Fibroblast of skin of left quadriceps (primary cell): ENCODE data around the gene LCN12.

Source experiments
- DNase-seq, 2 experiments: peaks; one replicate each; pipeline ENCODE4 v3.0.0-alpha.2; 2013; ENCODE audit warnings: low read depth in 2 of 2

The LCN12 gene, protein sequence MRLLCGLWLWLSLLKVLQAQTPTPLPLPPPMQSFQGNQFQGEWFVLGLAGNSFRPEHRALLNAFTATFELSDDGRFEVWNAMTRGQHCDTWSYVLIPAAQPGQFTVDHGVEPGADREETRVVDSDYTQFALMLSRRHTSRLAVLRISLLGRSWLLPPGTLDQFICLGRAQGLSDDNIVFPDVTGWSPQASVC

DNA sequence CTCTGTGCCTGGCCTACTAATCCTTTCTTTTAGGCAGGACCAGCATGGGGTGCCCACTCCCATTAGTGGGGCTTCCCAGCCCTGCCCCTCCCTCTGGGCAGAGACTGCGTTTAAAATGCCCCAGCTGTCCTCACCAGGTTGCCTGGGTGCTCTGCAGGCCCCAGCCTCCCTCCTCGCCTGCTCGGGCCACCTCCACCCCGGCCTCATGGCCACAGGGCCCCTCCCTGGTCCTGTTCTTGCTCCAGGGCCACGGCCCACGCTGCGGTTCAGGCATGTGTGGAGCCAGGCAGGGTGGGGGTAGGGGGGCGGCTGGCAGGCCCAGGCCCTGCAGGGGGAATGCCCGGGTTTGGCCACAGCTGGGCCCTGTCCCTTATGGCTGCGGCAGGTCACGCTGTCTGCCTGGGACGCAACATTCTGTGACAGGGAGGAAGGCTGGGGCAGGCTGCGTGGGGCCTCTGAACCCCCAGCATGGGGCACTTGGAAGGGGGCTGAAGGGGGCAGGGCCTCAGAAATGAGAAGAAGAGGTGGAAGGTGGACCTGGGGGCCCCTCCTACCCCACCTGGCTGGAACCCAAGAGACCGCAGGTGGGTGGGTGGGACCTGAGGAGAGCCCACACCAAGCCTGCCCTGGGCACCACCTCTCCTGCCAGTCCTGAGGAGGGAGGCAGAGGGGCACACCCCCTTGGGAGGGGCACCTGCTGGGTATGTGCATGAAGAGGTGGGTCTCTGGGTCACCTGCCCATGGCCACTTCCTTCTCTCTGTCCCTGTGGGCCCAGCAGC is at the start of gene LCN12:
Gene LCN12, plus strand, starts transcription at position 733 of the 780 bp plus-strand sequence. CDS start 55 bp downstream, outside the sequence.
- DNase-seq: no peak

DNA sequence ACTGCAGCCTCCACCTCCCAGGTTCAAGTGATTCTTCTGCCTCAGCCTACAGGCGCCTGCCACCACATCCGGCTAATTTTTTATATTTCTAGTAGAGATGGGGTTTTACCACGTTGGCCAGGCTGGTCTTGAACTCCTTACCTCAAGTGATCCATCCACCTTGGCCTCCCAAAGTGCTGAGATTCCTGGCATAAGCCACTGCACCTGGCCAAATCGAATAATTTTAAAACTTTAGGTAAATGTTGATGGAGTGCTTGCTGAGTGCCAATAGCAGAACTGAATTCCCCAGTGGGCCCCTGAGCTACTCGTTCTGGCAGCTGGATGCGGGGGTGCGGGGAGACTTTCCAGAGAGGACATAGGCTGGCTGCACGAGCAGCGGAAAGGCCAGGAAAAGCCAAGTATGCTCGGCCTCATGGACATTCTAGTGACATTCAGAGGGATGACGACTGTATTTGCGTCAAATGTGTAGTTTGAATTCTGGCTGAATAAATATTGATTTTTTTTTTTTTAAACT is 49.0 kb upstream of the LCN12 start:
- DNase-seq: no peak

DNA sequence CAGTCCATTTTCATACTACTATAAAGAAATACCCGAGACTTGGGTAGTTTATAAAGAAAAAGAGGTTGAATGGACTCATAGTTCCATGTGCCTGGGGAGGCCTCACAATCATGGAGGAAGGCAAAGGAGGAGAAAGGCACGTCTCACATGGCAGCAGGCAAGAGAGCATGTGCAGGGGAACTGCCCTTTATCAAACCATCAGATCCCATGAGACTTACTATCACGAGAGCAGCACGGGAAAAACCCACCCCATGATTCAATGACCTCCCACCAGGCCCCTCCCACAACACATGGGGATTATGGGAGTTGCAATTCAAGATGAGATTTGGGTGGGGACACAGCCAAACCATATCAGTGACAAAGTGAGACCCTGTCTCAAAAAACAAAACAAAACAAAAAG is 45.8 kb upstream of the LCN12 start:
- no peak for DNase-seq

DNA sequence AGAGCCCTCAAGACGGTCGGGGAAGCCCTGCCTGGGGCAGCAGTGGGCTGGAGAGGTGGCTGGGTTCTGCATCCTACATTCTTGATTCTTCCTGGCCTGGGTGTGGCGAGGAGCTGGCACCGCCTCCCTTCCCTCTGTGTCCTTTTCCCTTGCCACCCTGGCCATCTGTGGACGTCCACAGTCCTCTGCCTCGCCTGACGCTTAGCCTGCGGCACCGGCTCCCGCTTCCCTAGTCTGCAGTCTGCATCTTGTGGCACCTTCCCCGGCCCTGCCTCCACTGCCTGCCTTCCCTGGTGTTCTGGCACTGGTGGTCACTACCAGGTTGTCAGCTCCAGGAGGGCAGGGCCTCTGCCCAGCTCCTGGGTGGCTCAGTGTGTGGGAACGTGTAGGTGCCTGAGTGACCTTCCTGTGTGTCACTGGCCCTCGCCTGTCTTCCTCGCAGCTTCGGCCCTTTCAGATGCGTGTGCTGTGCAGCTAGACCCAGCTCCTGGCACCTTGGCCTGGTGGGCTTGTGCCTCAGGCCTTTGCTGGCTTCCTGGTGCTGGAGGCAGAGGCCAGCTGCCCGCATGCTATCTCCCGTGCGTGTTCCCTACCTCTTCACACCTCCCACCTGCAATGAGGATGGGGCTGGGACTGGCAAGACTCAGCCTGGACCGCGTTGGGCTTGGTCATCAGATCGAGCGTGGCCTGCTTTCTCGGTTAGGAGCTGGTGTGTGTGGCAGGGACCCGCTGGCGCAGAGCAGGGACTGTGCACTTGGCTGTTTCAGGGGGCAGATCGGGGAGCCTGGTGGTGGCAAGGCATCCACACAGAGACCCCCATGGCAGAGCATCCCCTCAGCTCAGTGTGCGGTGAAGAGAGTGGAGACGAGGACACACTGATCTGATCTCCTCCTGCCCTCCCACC is 44.8 kb upstream of the LCN12 start:
- no peak for DNase-seq

DNA sequence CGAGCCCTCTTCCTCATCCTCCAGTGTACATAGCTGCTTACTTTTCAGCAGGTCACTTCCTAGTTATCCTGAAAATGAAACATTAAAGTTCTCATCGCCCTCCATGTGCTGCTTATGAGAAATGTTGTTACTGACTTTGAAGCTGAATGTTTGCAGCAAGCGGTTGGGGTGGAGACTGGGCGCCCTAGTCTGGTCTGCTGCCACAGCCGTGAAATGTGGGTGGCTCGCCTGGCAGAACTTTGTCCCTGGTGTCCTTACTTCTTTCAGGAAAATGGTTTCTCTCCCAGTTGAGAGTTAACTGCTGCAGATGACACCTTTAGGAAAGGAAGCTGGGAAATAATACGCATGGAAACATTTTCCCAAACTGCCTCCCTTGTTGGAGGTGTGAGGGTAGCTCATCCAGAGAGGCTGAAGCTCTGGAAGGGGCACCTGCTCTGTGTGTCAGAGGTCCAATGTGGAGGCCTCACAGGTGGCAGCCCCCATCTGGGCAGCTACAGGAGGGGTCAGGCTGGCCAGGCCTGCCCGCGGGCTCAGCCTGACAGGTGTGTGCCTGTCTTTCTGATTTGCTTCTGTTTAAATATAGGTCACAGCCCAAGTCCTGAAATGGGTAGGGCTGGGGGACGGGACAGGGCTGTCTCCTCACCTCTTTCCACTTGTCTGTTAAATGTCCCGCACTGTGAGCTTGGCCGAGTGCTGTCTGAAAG is 41.7 kb upstream of the LCN12 start:
- no peak for DNase-seq

DNA sequence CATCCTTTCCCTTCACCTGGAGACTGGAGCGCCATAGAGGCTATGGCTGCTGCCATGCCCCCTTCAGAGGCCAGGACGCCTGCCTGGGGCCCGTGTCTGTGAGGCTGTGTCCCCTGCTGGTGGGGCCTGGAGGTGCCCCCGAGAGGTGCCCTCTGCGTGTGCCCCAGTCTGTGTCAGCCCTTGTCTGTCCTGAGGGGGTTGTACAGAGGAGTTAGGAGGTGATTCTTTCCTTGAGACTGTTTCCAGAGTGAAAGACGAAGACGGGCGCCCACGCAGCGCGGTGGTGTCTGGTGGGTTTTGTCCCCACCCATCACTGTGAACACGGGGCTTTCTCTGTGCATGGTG is 41.2 kb upstream of the LCN12 start:
- DNase-seq: no peak

DNA sequence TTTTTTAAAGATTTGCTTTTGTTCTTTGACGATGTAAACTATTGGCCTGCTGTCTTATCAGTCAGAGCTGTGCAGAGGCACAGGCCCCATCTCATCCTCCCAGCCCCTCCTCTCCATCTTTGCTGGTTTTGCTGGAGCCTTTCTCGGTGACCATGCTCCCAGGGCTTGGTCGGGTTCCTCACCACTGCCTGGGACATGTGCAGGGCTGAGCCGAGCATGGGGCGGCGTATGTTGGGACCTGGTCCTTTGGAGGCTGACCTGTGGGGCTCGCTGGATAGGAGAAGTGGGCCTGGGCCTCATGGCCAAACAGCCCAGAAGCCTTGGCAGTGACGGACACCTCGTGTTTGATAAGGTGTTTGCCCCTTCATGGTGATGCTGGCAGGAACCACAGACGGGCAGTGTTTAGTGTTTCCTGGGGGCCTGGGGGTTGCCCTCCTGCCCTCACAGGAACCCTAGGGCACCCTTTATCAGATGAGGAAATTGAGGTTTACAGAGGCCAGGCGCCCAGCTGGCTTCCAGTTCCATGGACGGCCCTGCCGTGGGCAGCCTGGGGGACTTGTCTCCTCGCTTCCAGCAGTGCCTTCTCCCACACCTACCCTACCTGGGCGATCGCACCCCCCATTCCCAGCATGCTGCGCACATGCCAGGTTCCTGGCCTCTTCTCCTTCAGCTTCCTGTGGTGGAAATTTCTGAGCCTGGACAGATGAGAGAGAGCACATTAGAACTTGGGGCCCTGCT is 38.2 kb upstream of the LCN12 start:
- DNase-seq: no peak

DNA sequence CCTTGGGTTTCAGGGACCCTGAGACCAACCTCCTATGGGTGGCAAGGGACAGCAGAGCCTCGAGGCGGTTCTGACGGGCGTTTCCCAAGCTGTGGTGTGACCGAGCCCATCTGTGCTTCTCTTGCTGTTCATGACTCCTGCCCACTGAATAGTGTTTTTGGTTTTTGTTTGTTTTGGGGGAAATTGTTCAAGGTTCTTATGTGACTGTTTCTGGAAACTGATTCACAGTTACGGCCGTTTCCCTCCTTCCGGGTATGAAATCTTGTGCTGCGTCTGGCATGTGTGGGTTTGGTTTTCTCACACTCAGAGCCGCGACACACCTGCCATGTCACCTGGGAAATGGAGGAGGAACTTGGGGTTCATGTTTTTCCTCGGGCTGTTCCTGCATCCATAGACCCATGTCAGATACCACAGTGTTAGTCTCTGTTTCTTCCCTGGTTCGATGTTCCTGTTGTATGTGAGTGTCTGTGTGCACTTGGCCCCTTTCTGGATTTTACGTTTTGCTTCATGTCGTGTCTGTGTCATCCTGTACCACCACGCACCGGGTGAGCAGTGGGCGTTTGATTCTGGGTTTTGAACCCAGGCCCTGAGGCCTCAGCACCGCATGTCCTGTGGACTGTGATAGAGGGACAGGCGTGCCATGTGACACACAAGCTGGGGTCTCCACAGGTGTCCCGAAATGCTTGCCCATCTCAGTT is 36.3 kb upstream of the LCN12 start:
- DNase-seq: no peak

DNA sequence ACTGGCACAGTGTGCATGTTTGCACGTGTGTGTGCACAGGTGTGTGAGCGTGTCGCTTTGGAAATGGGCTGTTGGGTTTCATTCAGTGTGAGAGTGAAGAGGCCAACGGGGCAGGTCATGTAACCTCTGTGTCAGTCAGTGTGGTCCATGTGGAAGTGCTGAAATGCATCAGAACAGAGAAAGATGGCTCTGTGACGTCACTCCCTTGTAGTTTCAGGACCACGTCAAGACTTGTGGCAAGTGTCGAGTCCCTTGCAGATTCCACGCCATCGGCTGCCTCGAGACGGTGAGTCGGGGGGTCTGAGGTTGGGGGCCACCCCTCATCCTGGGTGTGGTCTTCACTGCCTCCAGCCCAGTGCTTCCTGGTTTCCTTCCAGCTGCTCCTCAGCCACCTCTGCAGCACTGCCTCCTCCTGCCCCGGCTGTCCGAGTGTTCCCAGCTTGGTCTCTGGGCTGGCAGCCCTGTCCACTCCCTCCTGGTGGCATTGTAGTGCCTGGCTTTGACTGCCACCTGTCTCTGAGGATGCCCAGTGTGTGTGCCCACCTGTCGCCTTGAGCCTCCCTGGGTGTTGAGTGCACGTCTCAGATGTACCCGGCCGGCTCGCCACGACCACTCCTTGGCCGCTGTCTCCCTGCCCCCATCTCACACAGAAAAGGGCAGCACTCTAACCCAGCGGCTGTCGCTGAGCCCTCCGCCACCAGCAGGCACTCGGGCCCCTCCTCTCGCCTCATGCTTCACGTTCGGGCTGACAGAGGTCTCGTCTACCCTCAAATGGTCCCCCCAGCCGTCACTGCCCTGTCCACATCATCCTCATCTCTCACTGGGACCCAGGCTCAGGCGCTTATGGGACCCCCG is 35.5 kb upstream of the LCN12 start:
- DNase-seq: no peak

DNA sequence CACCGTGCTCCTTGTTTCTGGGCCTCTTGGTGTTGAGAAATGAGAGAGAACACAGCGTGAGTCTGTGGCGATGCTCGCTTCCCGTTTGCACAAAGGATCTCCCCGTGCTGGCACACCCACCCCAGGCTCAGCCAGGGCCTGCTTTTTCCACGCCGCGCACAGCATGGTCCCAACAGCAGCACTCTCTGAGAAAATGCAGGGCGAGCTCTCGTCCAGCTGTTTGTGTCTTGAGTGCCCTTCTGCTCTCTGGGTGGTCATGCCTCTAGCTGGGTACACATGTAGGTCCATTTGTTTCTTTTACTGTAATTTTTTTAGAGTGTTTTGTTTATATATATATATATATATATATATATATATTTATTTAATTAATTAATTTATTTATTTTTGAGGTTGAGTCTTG is 34.2 kb upstream of the LCN12 start:
- DNase-seq: no peak

DNA sequence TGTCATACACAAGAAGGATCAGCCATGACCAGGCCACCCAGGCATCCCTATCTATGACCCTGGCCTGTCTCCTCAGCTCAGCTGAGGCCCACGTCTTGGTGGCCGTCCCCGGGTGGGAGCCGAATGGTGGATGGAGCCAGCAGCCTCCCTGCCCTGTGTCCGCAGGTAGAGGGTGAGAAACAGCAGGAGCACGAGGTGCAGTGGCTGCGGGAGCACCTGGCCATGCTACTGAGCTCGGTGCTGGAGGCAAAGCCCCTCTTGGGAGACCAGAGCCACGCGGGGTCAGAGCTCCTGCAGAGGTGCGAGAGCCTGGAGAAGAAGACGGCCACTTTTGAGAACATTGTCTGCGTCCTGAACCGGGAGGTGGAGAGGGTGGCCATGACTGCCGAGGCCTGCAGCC is 32.0 kb upstream of the LCN12 start:
- DNase-seq: no peak

DNA sequence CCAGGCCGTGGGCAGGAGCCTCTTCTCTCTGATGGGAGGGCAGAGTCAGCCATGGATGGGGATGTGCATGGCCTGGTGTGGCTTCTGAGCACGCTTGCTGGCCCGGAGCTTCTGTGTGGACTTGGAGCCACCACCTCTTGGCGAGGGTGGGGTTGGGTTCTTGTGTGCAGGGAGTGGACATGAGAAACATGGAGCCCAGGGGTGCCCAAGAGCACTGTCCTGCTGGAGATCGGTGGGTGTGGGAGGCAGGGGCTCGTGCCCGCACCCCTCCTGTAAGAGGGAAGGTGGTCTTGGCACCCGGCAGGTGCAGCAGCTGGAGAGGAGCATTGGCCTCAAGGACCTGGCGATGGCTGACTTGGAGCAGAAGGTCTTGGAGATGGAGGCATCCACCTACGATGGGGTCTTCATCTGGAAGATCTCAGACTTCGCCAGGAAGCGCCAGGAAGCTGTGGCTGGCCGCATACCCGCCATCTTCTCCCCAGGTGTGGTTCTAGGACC is 31.3 kb upstream of the LCN12 start:
- DNase-seq: no peak

DNA sequence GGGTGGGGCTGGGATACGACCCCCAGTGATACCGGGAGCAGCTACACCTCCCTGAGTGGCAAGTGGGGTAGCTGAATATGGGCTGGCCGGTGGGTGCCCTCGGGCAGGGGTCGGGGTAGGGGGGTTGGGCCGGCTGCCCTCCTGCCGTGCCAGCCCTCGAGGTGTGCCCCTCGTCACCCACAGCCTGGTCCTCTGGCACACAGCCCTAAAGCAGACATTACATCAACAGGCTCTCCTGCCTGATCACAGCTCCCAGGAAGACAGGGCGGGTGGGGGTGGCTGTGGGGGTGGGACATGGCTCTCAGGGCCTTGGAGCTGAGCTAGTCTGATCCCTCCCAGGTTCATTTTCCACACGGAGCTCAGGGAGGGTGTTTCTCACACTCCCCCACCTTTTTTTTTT is 30.8 kb upstream of the LCN12 start:
- DNase-seq: no peak

DNA sequence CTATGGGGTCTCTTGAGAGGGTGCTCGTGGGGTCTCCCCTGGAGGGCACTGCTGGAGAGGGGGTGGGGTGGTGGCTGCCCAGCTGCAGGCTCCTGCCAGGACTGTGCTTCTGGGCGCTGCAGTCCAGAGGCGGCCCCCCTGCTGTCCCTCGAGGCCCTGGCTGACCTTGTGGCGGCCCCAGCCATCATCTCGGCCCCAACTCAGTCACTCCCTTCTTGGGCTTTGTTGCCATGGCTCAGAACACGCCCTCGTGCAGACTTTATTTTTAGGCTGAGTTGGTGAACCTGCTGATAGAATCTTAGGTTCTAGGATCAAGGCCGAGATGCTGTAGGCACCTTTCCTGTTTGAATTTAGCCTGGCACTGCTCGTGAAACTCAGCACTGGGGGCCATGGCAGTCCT is 30.4 kb upstream of the LCN12 start:
- no peak for DNase-seq

DNA sequence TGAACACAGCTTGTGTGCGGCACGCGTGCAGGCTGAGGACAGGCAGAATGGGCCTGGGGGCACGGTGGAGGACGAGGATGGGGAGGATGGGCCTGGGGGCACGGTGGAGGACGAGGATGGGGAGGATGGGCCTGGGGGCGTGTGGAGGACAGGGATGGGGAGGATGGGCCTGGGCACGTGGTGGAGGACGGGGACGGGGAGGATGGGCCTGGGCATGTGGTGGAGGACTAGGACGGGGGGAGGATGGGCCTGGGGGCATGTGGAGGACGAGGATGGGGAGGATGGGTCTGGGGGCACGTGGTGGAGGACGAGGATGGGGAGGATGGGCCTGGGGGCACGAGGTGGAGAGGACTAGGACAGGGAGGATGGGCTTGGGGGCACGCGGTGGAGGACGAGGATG is 29.5 kb upstream of the LCN12 start:
- DNase-seq: no peak

DNA sequence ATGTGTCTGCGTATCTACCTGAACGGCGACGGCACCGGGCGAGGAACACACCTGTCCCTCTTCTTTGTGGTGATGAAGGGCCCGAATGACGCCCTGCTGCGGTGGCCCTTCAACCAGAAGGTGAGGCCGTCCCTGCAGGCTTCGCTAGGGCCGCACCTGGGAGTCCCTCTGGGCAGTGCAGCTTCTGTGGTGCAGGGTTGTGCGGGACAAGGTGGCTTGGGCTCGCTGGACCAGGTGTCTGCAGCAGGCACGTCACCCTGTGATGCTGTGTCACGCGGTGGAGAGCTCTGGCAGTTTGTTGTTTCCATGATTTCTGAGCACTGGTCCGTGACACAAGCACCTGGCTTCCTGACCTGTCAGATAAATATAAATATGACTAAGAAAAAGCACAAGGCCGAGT is 28.2 kb upstream of the LCN12 start:
- no peak for DNase-seq

DNA sequence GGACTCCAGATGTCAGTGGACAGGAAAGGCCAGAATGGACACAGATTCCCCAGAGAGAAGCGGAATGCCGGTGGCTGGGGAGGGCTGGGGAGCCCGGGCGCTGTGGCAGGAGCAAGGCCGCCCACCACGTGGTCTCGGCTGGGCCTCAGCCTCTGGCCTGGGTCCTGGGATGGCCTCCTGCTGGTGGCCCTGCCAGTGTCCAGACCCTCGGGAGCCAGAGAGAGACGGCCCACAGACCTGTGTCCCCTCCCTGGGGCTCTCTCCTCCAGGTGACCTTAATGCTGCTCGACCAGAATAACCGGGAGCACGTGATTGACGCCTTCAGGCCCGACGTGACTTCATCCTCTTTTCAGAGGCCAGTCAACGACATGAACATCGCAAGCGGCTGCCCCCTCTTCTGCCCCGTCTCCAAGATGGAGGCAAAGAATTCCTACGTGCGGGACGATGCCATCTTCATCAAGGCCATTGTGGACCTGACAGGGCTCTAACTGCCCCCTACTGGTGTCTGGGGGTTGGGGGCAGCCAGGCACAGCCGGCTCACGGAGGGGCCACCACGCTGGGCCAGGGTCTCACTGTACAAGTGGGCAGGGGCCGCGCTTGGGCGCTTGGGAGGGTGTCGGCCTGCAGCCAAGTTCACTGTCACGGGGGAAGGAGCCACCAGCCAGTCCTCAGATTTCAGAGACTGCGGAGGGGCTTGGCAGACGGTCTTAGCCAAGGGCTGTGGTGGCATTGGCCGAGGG is 26.5 kb upstream of the LCN12 start:
- DNase-seq: no peak

DNA sequence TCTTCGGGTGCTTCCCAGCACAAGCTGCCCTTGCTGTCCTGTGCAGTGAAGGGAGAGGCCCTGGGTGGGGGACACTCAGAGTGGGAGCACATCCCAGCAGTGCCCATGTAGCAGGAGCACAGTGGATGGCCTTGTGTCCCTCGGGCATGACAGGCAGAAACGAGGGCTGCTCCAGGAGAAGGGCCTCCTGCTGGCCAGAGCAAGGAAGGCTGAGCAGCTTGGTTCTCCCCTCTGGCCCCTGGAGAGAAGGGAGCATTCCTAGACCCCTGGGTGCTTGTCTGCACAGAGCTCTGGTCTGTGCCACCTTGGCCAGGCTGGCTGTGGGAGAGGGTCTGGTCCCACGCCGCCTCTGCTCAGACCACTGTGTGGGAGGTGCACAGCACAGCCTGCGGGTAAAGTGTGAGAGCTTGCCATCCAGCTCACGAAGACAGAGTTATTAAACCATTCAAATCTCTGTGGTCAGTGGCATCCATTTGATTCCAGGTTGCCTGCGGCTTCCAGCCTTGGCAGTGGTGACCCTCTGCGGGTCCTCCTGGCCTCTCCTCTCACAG is 25.8 kb upstream of the LCN12 start:
- no peak for DNase-seq
